H9 (cell line): ENCODE results near the gene FN1. TPM values are rescaled to one million over a fixed set of nuclear protein-coding genes. Genes with fewer than 3 reads are reported as not detected.

Experiments used
- DNase-seq: peaks from one replicate; pipeline ENCODE4 v3.0.0-alpha.2; 2017
- H2AFZ ChIP-seq: one replicate; pipeline ENCODE4 v1.6.1; 2013; ENCODE audit warnings: mild to moderate bottlenecking, low read length, control low read depth, moderate library complexity
- H2AK5ac ChIP-seq: 2 replicates; pipeline ENCODE4 v1.6.1; 2013; ENCODE audit warnings: low read length, control low read depth, mixed read lengths; ENCODE audit not compliant: insufficient read length
- H2BK120ac ChIP-seq: one replicate; pipeline ENCODE4 v1.6.1; 2013; ENCODE audit warnings: low read depth, mild to moderate bottlenecking, low read length, control low read depth, inconsistent platforms; ENCODE audit not compliant: poor library complexity, severe bottlenecking
- H2BK12ac ChIP-seq: 2 replicates; pipeline ENCODE4 v1.6.1; 2013; ENCODE audit warnings: low read length, control low read depth, mixed read lengths, low read depth; ENCODE audit not compliant: insufficient read length
- H2BK15ac ChIP-seq: 2 replicates; pipeline ENCODE4 v1.6.1; 2013; ENCODE audit warnings: low read depth, low read length, control low read depth
- H2BK20ac ChIP-seq: one replicate; pipeline ENCODE4 v1.6.1; 2013; ENCODE audit warnings: low read depth, mild to moderate bottlenecking, low read length, control low read depth, inconsistent platforms; ENCODE audit not compliant: poor library complexity, severe bottlenecking
- H2BK5ac ChIP-seq: 2 replicates; pipeline ENCODE4 v1.6.1; 2013; ENCODE audit warnings: low read length, control low read depth, mixed read lengths; ENCODE audit not compliant: insufficient read length
- H3K14ac ChIP-seq: 2 replicates; pipeline ENCODE4 v1.6.1; 2013; ENCODE audit warnings: low read length, control low read depth; ENCODE audit not compliant: insufficient read depth
- H3K18ac ChIP-seq: 2 replicates; pipeline ENCODE4 v1.6.1; 2013; ENCODE audit warnings: low read depth, mild to moderate bottlenecking, mixed read lengths, low read length, control low read depth; ENCODE audit not compliant: insufficient read length
- H3K23ac ChIP-seq: 2 replicates; pipeline ENCODE4 v1.6.1; 2013; ENCODE audit warnings: low read length, control low read depth, mixed read lengths, low read depth; ENCODE audit not compliant: insufficient read length
- H3K23me2 ChIP-seq: 2 replicates; pipeline ENCODE4 v1.6.1; 2013; ENCODE audit warnings: low read depth, mild to moderate bottlenecking, mixed read lengths, low read length, control low read depth; ENCODE audit not compliant: insufficient read length, poor library complexity, severe bottlenecking
- H3K27ac ChIP-seq: 2 replicates; pipeline ENCODE4 v1.5.1; 2013; ENCODE audit warnings: low read length, control low read depth, mixed read lengths, low read depth; ENCODE audit not compliant: insufficient read length
- H3K27me3 ChIP-seq: 2 replicates; pipeline ENCODE4 v1.6.1; 2013; ENCODE audit warnings: low read length, control low read depth, inconsistent platforms; ENCODE audit not compliant: insufficient read depth
- H3K4ac ChIP-seq: 2 replicates; pipeline ENCODE4 v1.6.1; 2013; ENCODE audit warnings: low read depth, mild to moderate bottlenecking, control low read depth, inconsistent platforms, low read length, moderate library complexity
- H3K4me1 ChIP-seq: 2 replicates; pipeline ENCODE4 v1.6.1; 2013; ENCODE audit warnings: low read length, control low read depth, inconsistent platforms; ENCODE audit not compliant: insufficient read depth
- H3K4me2 ChIP-seq: 2 replicates; pipeline ENCODE4 v1.6.1; 2013; ENCODE audit warnings: low read length, control low read depth, mixed read lengths; ENCODE audit not compliant: insufficient read length, insufficient read depth
- H3K56ac ChIP-seq: 2 replicates; pipeline ENCODE4 v1.6.1; 2013; ENCODE audit warnings: low read depth, mild to moderate bottlenecking, mixed read lengths, low read length, control low read depth; ENCODE audit not compliant: insufficient read length
- H3K79me1 ChIP-seq: 2 replicates; pipeline ENCODE4 v1.6.1; 2013; ENCODE audit warnings: low read depth, mild to moderate bottlenecking, moderate library complexity, low read length, control low read depth, inconsistent platforms; ENCODE audit not compliant: insufficient read depth, poor library complexity, severe bottlenecking
- H3K79me2 ChIP-seq: 2 replicates; pipeline ENCODE4 v1.6.1; 2013; ENCODE audit warnings: low read length, control low read depth, inconsistent platforms; ENCODE audit not compliant: insufficient read depth
- H3K9ac ChIP-seq: 2 replicates; pipeline ENCODE4 v1.6.1; 2013; ENCODE audit warnings: low read length, control low read depth, mixed read lengths; ENCODE audit not compliant: insufficient read length; ENCODE audit errors: extremely low read depth
- H3K9me3 ChIP-seq: one replicate; pipeline ENCODE4 v1.6.1; 2013; ENCODE audit warnings: low read depth, low read length, inconsistent platforms; ENCODE audit not compliant: control insufficient read depth
- H3T11ph ChIP-seq: one replicate; pipeline ENCODE4 v1.6.1; 2013; ENCODE audit warnings: mild to moderate bottlenecking, low read length, control low read depth, inconsistent platforms
- H4K20me1 ChIP-seq: one replicate; pipeline ENCODE4 v1.6.1; 2013; ENCODE audit not compliant: control insufficient read depth, insufficient read length, insufficient read depth
- H4K5ac ChIP-seq: 2 replicates; pipeline ENCODE4 v1.6.1; 2013; ENCODE audit warnings: low read depth, mild to moderate bottlenecking, mixed read lengths, low read length, control low read depth; ENCODE audit not compliant: insufficient read length
- H4K8ac ChIP-seq: replicated peaks from 2 replicates; pipeline ENCODE4 v1.6.1; 2013; ENCODE audit warnings: low read length, control low read depth, mixed read lengths, low read depth; ENCODE audit not compliant: insufficient read length
- H4K91ac ChIP-seq: 2 replicates; pipeline ENCODE4 v1.6.1; 2013; ENCODE audit warnings: low read depth, mild to moderate bottlenecking, moderate library complexity, mixed read lengths, low read length, control low read depth; ENCODE audit not compliant: insufficient read length
- H3K27ac Mint-ChIP-seq, 3 experiments: 2 replicates in 2 of 3; 3 replicates in 1 of 3; pipeline ENCODE4 v1.8.0; 2020 to 2021; ENCODE audit warnings: mixed read lengths in 3 of 3, mild to moderate bottlenecking in 1 of 3, moderate library complexity in 1 of 3
- H3K27me3 Mint-ChIP-seq: 2 replicates; pipeline ENCODE4 v1.8.0; 2021; ENCODE audit warnings: low read depth, mild to moderate bottlenecking, moderate library complexity, mixed read lengths
- H3K36me3 Mint-ChIP-seq, 3 experiments: 2 replicates in 2 of 3; 3 replicates in 1 of 3; pipeline ENCODE4 v1.8.0; 2020 to 2021; ENCODE audit warnings: low read depth in 3 of 3, mixed read lengths in 3 of 3; ENCODE audit not compliant: insufficient read depth in 1 of 3
- H3K4me1 Mint-ChIP-seq, 2 experiments: 2 replicates each; pipeline ENCODE4 v1.8.0; 2020; ENCODE audit warnings: mixed read lengths in 2 of 2
- H3K4me3 Mint-ChIP-seq, 2 experiments: 2 replicates in 1 of 2; 3 replicates in 1 of 2; pipeline ENCODE4 v1.8.0; 2020 to 2021; ENCODE audit warnings: mild to moderate bottlenecking in 2 of 2, mixed read lengths in 2 of 2, moderate library complexity in 1 of 2
- H3K9me3 Mint-ChIP-seq, 2 experiments: 2 replicates in 1 of 2; 3 replicates in 1 of 2; pipeline ENCODE4 v1.8.0; 2020; ENCODE audit warnings: mild to moderate bottlenecking in 2 of 2, mixed read lengths in 2 of 2, moderate library complexity in 1 of 2
- WGBS: extraction: QIAGEN DNeasy Blood & Tissue Kit; methylation state at CpG from one replicate; pipeline ENCODE4 v1.1.7; 2013; ENCODE audit warnings: missing lambda C conversion rate, low lambda C conversion rate, mixed read lengths; ENCODE audit not compliant: insufficient read length; ENCODE audit errors: extremely low coverage; 5-methylcytosine and 5-hydroxymethylcytosine counted together
- total RNA-seq: library from RNA; stranded (reverse); gene quantifications from 2 replicates; pipeline ENCODE4 v1.2.1, GENCODE V29; 2021
- TF ChIP-seq, protein P1 (sequence below): fragments of 200-600 bp; sonication (generic); conservative IDR thresholded peaks from 3 replicates; pipeline ENCODE4 v1.8.0; 2021; ENCODE audit warnings: antibody characterized with exemption, mild to moderate bottlenecking

FN1 gene
- total RNA-seq, 1 experiment from 2014 or later = 56.0 TPM

DNA sequence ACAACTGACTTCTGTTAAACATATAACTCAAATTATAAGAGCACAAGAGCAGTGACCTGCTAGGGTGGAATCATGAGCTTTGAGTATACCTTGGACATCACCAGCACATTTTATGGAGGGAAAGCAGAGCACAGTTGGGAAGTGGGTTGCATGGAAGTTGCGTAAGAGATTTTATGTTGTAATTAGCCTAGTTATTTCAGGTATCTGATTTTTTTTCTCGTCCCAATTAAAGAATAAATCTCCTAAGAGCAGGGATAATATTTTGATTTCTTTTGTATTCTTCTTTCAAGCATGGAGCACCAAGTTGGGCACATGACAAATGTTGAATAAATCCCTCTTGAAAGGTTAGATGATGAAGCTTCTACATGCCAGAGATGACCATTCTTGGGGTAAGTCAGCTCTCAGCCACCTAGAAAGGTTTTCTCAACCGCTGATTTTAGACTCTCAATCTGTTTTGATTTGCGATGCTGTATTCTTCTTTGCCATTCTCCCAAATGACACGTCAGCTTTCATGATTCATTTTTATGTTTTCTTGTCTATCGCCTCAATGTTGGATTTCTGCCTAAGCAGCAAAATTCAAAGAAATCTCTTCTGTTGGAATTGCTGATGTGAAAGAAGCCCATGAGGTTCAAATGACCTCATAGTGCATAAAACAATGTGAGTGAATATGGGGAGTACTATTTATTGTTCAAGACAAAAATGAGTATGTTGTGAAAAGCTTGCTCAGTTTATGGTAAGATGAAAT is 15.3 kb upstream of the FN1 start:
- Histone ChIP-seq H4K20me1 (no peaks in the 10 kb centered on the region), H2BK120ac (no peak overlapping the region), H3K9me3 (no peaks in the 10 kb centered on the region), H4K5ac (no peak overlapping the region), H2AFZ (no peak overlapping the region), H3K4ac (no peak overlapping the region), H3K4me1 (no peaks in the 10 kb centered on the region), H3K18ac (no peak overlapping the region), H3K79me2 (no peaks in the 10 kb centered on the region), H3K56ac (no peak overlapping the region), H3K9ac (no peak overlapping the region), H4K91ac (no peak overlapping the region), H2AK5ac (no peak overlapping the region), H3T11ph (no peak overlapping the region), H2BK5ac (no peak overlapping the region), H3K27ac (no peak overlapping the region), H3K23me2 (no peaks in the 10 kb centered on the region), H3K14ac (no peak overlapping the region), H2BK12ac (no peak overlapping the region), H2BK20ac (no peak overlapping the region), H3K23ac (no peak overlapping the region), H4K8ac (no peak overlapping the region), H3K27me3 (no peaks in the 10 kb centered on the region), H3K4me2 (no peak overlapping the region), H2BK15ac (no peak overlapping the region), H3K79me1 (no peaks in the 10 kb centered on the region)
- DNase-seq = no peak
- H3K36me3 Mint-ChIP-seq = no peaks in the 10 kb centered on the region
- WGBS = no CpG with 5 or more reads among the region's 6 CpGs
- H3K9me3 Mint-ChIP-seq = peaks cover 0 to 4% of the 10 kb centered on the region in 2 experiments; a peak in 1 of 5 replicates
- peaks cover 5 to 10% of the 10 kb centered on the region in 2 experiments; a peak in 2 of 4 replicates for H3K4me1 Mint-ChIP-seq
- no peak overlapping the region for H3K4me3 Mint-ChIP-seq
- TF ChIP-seq, protein P1, sequence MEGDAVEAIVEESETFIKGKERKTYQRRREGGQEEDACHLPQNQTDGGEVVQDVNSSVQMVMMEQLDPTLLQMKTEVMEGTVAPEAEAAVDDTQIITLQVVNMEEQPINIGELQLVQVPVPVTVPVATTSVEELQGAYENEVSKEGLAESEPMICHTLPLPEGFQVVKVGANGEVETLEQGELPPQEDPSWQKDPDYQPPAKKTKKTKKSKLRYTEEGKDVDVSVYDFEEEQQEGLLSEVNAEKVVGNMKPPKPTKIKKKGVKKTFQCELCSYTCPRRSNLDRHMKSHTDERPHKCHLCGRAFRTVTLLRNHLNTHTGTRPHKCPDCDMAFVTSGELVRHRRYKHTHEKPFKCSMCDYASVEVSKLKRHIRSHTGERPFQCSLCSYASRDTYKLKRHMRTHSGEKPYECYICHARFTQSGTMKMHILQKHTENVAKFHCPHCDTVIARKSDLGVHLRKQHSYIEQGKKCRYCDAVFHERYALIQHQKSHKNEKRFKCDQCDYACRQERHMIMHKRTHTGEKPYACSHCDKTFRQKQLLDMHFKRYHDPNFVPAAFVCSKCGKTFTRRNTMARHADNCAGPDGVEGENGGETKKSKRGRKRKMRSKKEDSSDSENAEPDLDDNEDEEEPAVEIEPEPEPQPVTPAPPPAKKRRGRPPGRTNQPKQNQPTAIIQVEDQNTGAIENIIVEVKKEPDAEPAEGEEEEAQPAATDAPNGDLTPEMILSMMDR = no peak
- no peaks in the 10 kb centered on the region for H3K27me3 Mint-ChIP-seq
- H3K27ac Mint-ChIP-seq = no peak overlapping the region
